HepG2 (cell line): ENCODE measurements around the gene CCDC28A. TPM values are rescaled to one million over a fixed set of nuclear protein-coding genes. Genes with fewer than 3 reads are reported as not detected.
A peak's percentile ranks its signal among the peaks of the same experiment; 100 is the strongest.

Source experiments
- ATAC-seq: fragments of 200-7000 bp; cut with Tn5 transposase; 3 replicates; pipeline ENCODE4 v1.9.1; 2020; ENCODE audit warnings: mild to moderate bottlenecking, moderate library complexity
- BruUV-seq: library from RNA; stranded (reverse); fragments of 400-500 nt; replicated peaks from 2 replicates; lab custom pipeline; 2021; lab: Mats Ljungman, UMichigan
- CTCF ChIA-PET: fragments of 300-600 bp; formaldehyde crosslinking; extraction: SDS; loops from one replicate; lab custom pipeline; 2021; ENCODE audit warnings: low total read pairs, inconsistent platforms, low intra/inter-chr PET ratio; lab: Yijun Ruan, JAX
- POLR2A ChIA-PET: fragments of 350-600 bp; sonication (Branson Sonifier 250); formaldehyde crosslinking; loops from one replicate; lab custom pipeline; 2020; ENCODE audit warnings: antibody characterized with exemption, inconsistent platforms; lab: Yijun Ruan, JAX
- DNase-seq: peaks from one replicate; pipeline ENCODE4 v3.0.0-alpha.2; 2015; ENCODE audit warnings: low spot score
- FAIRE-seq: peaks from 3 replicates; lab custom pipeline; 2011; peaks lifted over from hg19 to GRCh38; lab: Jason Lieb, UNC
- H2AFZ ChIP-seq: one replicate; pipeline ENCODE4 v1.6.1; 2011; ENCODE audit warnings: low read length, inconsistent platforms
- H3K27ac ChIP-seq: fragments of 300-600 bp; 3 replicates; pipeline ENCODE4 v1.8.0; 2011; ENCODE audit warnings: mixed run types, mild to moderate bottlenecking, mixed read lengths, low read length, inconsistent platforms; ENCODE audit not compliant: insufficient read depth; ENCODE audit errors: extremely low read length
- H3K27me3 ChIP-seq, 2 experiments: fragments of 200-600 bp in 1 of 2; 2 replicates in 1 of 2; 3 replicates in 1 of 2; pipeline versions ENCODE4 v1.6.0 to v1.8.0; 2011; ENCODE audit warnings: low read length in 2 of 2, mild to moderate bottlenecking in 2 of 2, moderate library complexity in 2 of 2, inconsistent platforms in 1 of 2; ENCODE audit not compliant: insufficient read depth in 2 of 2, control insufficient read depth in 1 of 2
- H3K36me3 ChIP-seq, 2 experiments: fragments of 200-600 bp in 1 of 2; replicated peaks in 1 of 2; 2 replicates in 1 of 2; 3 replicates in 1 of 2; pipeline versions ENCODE4 v1.5.1 to v1.8.0; 2011; ENCODE audit warnings: low read length in 2 of 2, inconsistent platforms in 1 of 2; ENCODE audit not compliant: insufficient read depth in 2 of 2, control insufficient read depth in 1 of 2
- H3K4me1 ChIP-seq: 2 replicates; pipeline ENCODE4 v1.5.1; 2012; ENCODE audit warnings: low read length, inconsistent platforms; ENCODE audit not compliant: insufficient read depth
- H3K4me2 ChIP-seq: 2 replicates; pipeline ENCODE4 v1.6.0; 2011; ENCODE audit warnings: low read depth, low read length, inconsistent platforms
- H3K4me3 ChIP-seq, 3 experiments: fragments of 200-600 bp in 1 of 3; sonication (generic), shearing (Covaris generic) in 1 of 3; replicated peaks in 1 of 3; 2 replicates each; pipeline ENCODE4 v1.5.1; 2011 to 2016; ENCODE audit warnings: low read length in 3 of 3, inconsistent platforms in 2 of 3, low read depth in 2 of 3, mild to moderate bottlenecking in 2 of 3, control low read depth in 1 of 3, mixed read lengths in 1 of 3; ENCODE audit not compliant: insufficient read depth in 1 of 3
- H3K79me2 ChIP-seq: one replicate; pipeline ENCODE4 v1.6.1; 2011; ENCODE audit warnings: low read length, inconsistent platforms; ENCODE audit not compliant: insufficient read depth
- H3K9ac ChIP-seq: 2 replicates; pipeline ENCODE4 v1.6.0; 2011; ENCODE audit warnings: mild to moderate bottlenecking, low read depth, low read length, inconsistent platforms; ENCODE audit not compliant: insufficient read depth
- H3K9me3 ChIP-seq: 2 replicates; pipeline ENCODE4 v1.5.1; 2012; ENCODE audit warnings: mild to moderate bottlenecking, low read length
- H4K20me1 ChIP-seq: 2 replicates; pipeline ENCODE4 v1.6.0; 2011; ENCODE audit warnings: inconsistent platforms, mild to moderate bottlenecking, low read length, moderate library complexity; ENCODE audit not compliant: insufficient read depth
- HHEX ChIP-seq: IDR thresholded peaks from 2 replicates; pipeline ENCODE4 v1.6.1; 2016; ENCODE audit warnings: control low read depth
- HMG20B ChIP-seq: conservative IDR thresholded peaks from 2 replicates; pipeline ENCODE4 v1.6.1; 2016; ENCODE audit warnings: missing genetic modification reagents, missing compliant biosample characterization
- IRX3 ChIP-seq: sonication (generic); formaldehyde crosslinking; IDR thresholded peaks from 2 replicates; pipeline ENCODE4 v1.8.1; 2023; ENCODE audit warnings: mild to moderate bottlenecking, low read depth, missing genetic modification reagents, borderline replicate concordance
- MTF2 ChIP-seq: sonication (generic); formaldehyde crosslinking; IDR thresholded peaks from 2 replicates; pipeline ENCODE4 v1.5.0; 2020; ENCODE audit warnings: missing genetic modification reagents, borderline replicate concordance
- POGZ ChIP-seq: sonication (generic); formaldehyde crosslinking; IDR thresholded peaks from 2 replicates; pipeline ENCODE4 v1.4.0; 2020; ENCODE audit warnings: mild to moderate bottlenecking, missing genetic modification reagents
- TBP ChIP-seq: sonication (generic); formaldehyde crosslinking; IDR thresholded peaks from 2 replicates; pipeline ENCODE4 v1.5.0; 2020; ENCODE audit warnings: missing genetic modification reagents
- ZNF282 ChIP-seq: fragments of 450-650 bp; IDR thresholded peaks from 2 replicates; pipeline ENCODE4 v1.6.1; 2018; ENCODE audit not compliant: partially characterized antibody
- ZNF33A ChIP-seq: sonication (generic); formaldehyde crosslinking; IDR thresholded peaks from 2 replicates; pipeline ENCODE4 v1.5.1; 2020; ENCODE audit warnings: missing genetic modification reagents, mild to moderate bottlenecking, moderate library complexity, borderline replicate concordance
- ZNF567 ChIP-seq: sonication (generic); formaldehyde crosslinking; IDR thresholded peaks from 2 replicates; pipeline ENCODE4 v1.8.1; 2023; ENCODE audit warnings: mild to moderate bottlenecking, missing genetic modification reagents, borderline replicate concordance
- ZNF83 ChIP-seq: sonication (generic); formaldehyde crosslinking; IDR thresholded peaks from 2 replicates; pipeline ENCODE4 v1.4.0; 2020; ENCODE audit warnings: missing genetic modification reagents, mild to moderate bottlenecking, borderline replicate concordance
- ZNF850 ChIP-seq: sonication (generic); formaldehyde crosslinking; conservative IDR thresholded peaks from 2 replicates; pipeline ENCODE4 v1.9.0; 2021; ENCODE audit warnings: mild to moderate bottlenecking, missing genetic modification reagents
- ZNF891 ChIP-seq: sonication (generic); formaldehyde crosslinking; IDR thresholded peaks from 2 replicates; pipeline ENCODE4 v1.5.0; 2020; ENCODE audit warnings: mild to moderate bottlenecking, missing genetic modification reagents
- WGBS: methylation state at CpG from one replicate; pipeline ENCODE4 v1.1.6; 2017; ENCODE audit warnings: low lambda C conversion rate; 5-methylcytosine and 5-hydroxymethylcytosine counted together
- in situ Hi-C: cut with HindIII; loops from 2 replicates; pipeline ENCODE4 v1.10.0; 2017; ENCODE audit warnings: low pct_unique_long_range_greater_than_20kb; ENCODE audit not compliant: extremely low pct_ligation_motif_present
- intact Hi-C: fragments of 100-400 bp; cut with micrococcal nuclease; formaldehyde crosslinking; loops from one replicate; pipeline ENCODE4 v1.10.0; 2022; ENCODE audit not compliant: unreplicated experiment
- polyA plus RNA-seq, 8 experiments: library from polyadenylated mRNA; depleted of rRNA in 3 of 8; stranded (reverse) in 7 of 8; unstranded in 1 of 8; fragments of >200 nt; fragmentation: Illumina TruSeq in 4 of 8; extraction: Trizol in 4 of 8; gene quantifications; 2 replicates each; pipeline versions ENCODE4 v1.2.1 to v1.2.3, GENCODE V29; 2011 to 2016; ENCODE audit warnings: low read depth in 4 of 8, missing spikeins in 1 of 8, mixed read lengths in 1 of 8; ENCODE audit not compliant: insufficient read depth in 1 of 8
- total RNA-seq, 5 experiments: library from RNA; depleted of rRNA; stranded (reverse); fragments of >200 nt; fragmentation: Illumina TruSeq; extraction: Trizol; gene quantifications; 2 replicates each; pipeline ENCODE4 v1.2.3, GENCODE V29; 2016; ENCODE audit warnings: low read depth in 1 of 5
- TF ChIP-seq, protein P1 (sequence below): sonication (generic); formaldehyde crosslinking; IDR thresholded peaks from 2 replicates; pipeline ENCODE4 v1.5.0; 2020; ENCODE audit warnings: missing genetic modification reagents
- TF ChIP-seq, protein P2 (sequence below): sonication (generic); formaldehyde crosslinking; IDR thresholded peaks from 2 replicates; pipeline ENCODE4 v1.8.0; 2022; ENCODE audit warnings: mild to moderate bottlenecking, missing genetic modification reagents; ENCODE audit not compliant: insufficient replicate concordance
- TF ChIP-seq, protein P3 (sequence below): IDR thresholded peaks from 2 replicates; pipeline ENCODE4 v1.6.1; 2016
- TF ChIP-seq, protein P4 (sequence below): sonication (generic); formaldehyde crosslinking; IDR thresholded peaks from 2 replicates; pipeline ENCODE4 v1.4.0; 2020; ENCODE audit warnings: missing genetic modification reagents

The CCDC28A gene
- total and polyA plus RNA-seq, 2 of the 13 experiments (the other 11 are each of a cell fraction or from before 2014, with no cell fraction given): 15.8 TPM

DNA sequence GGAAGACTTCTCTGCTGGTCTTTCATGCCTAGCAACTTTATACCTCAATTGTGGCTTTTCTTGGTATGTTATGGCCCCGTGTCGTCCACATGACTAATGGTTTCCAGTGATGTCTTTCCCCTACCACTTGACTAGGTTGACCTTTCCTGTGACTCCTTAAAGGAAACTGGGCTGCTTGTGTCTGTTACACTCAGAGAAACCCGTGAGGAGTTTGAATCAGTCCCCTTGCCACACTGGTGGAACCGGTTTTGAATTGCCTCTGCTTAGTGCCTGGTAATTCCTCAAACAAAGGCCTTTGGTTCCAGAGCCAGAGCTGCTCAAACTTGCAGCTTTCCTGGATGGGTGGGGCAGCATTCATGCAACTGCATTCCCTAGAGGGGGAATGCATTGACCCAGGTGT lies 44.2 kb downstream of the CCDC28A start:
- TF ChIP-seq, protein P1, sequence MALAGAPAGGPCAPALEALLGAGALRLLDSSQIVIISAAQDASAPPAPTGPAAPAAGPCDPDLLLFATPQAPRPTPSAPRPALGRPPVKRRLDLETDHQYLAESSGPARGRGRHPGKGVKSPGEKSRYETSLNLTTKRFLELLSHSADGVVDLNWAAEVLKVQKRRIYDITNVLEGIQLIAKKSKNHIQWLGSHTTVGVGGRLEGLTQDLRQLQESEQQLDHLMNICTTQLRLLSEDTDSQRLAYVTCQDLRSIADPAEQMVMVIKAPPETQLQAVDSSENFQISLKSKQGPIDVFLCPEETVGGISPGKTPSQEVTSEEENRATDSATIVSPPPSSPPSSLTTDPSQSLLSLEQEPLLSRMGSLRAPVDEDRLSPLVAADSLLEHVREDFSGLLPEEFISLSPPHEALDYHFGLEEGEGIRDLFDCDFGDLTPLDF (CRISPR knock-in tag): no peak
- no peak for TF ChIP-seq ZNF83 (CRISPR knock-in tag)
- no peak for TF ChIP-seq HHEX (CRISPR knock-in tag)
- TF ChIP-seq, protein P2, sequence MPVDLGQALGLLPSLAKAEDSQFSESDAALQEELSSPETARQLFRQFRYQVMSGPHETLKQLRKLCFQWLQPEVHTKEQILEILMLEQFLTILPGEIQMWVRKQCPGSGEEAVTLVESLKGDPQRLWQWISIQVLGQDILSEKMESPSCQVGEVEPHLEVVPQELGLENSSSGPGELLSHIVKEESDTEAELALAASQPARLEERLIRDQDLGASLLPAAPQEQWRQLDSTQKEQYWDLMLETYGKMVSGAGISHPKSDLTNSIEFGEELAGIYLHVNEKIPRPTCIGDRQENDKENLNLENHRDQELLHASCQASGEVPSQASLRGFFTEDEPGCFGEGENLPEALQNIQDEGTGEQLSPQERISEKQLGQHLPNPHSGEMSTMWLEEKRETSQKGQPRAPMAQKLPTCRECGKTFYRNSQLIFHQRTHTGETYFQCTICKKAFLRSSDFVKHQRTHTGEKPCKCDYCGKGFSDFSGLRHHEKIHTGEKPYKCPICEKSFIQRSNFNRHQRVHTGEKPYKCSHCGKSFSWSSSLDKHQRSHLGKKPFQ (CRISPR knock-in tag): no peak
- TF ChIP-seq HMG20B (CRISPR knock-in tag): no peak
- no peak for TF ChIP-seq ZNF33A
- TF ChIP-seq ZNF891 (CRISPR knock-in tag): no peak
- TF ChIP-seq POGZ: no peak
- TF ChIP-seq, protein P3, sequence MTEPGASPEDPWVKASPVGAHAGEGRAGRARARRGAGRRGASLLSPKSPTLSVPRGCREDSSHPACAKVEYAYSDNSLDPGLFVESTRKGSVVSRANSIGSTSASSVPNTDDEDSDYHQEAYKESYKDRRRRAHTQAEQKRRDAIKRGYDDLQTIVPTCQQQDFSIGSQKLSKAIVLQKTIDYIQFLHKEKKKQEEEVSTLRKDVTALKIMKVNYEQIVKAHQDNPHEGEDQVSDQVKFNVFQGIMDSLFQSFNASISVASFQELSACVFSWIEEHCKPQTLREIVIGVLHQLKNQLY (CRISPR knock-in tag): no peak
- TF ChIP-seq IRX3 (CRISPR knock-in tag): no peak
- TF ChIP-seq ZNF282: no peak
- TF ChIP-seq, protein P4, sequence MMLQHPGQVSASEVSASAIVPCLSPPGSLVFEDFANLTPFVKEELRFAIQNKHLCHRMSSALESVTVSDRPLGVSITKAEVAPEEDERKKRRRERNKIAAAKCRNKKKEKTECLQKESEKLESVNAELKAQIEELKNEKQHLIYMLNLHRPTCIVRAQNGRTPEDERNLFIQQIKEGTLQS (CRISPR knock-in tag): no peak
- no peak for TF ChIP-seq ZNF850
- TF ChIP-seq MTF2 (CRISPR knock-in tag): no peak
- no peak for TF ChIP-seq ZNF567 (CRISPR knock-in tag)
- TF ChIP-seq TBP (CRISPR knock-in tag): no peak
- FAIRE-seq (no peak), ATAC-seq (no peak), DNase-seq (no peak)
- in situ Hi-C loops (loop anchor here (5.0 to 10.0 kb wide), 3 partner anchors 170 to 547 kb away; partner anchors contain the start of gene REPS1), intact Hi-C loops (no loop called here)
- Histone ChIP-seq H3K9ac (no peak overlapping the region), H3K4me1 (peaks cover 57% of the 10 kb centered on the region), H4K20me1 (no peaks in the 10 kb centered on the region), H3K9me3 (no peaks in the 10 kb centered on the region), H3K27ac (no peak overlapping the region), H3K4me3 (no peak overlapping the region), H2AFZ (no peak overlapping the region), H3K27me3 (peaks cover 0 to 13% of the 10 kb centered on the region in 2 experiments; a peak in 1 of 5 replicates), H3K79me2 (no peaks in the 10 kb centered on the region), H3K4me2 (0 out of 2 replicates have a peak overlapping the region, but pooled peaks have one; percentile 25), H3K36me3 (no peaks in the 10 kb centered on the region)
- BruUV-seq: no TSS peak
- ChIA-PET CTCF (interaction anchor here (1.0 to 2.6 kb wide), 2 partner anchors 292 to 547 kb away, joined by 3 to 13 read pairs; no protein-coding TSS in a partner anchor), POLR2A (no interaction called here)
- WGBS: 26% methylated on average over 4 of the region's 4 CpGs
